GM12801 (cell line): Measurements from ENCODE around the gene TNRC18.

ENCODE experiments used
- TF ChIP-seq, protein P1 (sequence below): IDR thresholded peaks from one replicate; pipeline ENCODE4 v1.5.1; 2011; ENCODE audit warnings: control low read depth; ENCODE audit not compliant: insufficient read length; ENCODE audit errors: extremely low read depth

TNRC18 gene

DNA sequence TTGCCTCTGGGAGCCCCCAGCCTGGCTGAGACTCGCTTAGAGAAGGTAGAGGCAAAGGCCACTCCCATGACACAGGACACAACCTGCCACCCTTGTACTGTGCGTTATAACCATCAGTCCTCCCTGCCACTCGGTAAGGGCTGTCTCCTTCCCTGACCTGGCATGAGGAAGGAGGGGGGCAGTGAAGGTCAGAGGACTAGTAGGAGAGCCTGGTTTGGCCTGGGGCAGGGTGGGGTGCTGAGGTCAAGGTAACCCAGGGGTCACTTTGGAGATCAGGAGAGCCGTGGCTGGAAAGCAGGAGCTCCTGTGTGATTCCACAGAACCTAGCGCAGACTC is 6.9 kb upstream of the TNRC18 start:
- TF ChIP-seq, protein P1, sequence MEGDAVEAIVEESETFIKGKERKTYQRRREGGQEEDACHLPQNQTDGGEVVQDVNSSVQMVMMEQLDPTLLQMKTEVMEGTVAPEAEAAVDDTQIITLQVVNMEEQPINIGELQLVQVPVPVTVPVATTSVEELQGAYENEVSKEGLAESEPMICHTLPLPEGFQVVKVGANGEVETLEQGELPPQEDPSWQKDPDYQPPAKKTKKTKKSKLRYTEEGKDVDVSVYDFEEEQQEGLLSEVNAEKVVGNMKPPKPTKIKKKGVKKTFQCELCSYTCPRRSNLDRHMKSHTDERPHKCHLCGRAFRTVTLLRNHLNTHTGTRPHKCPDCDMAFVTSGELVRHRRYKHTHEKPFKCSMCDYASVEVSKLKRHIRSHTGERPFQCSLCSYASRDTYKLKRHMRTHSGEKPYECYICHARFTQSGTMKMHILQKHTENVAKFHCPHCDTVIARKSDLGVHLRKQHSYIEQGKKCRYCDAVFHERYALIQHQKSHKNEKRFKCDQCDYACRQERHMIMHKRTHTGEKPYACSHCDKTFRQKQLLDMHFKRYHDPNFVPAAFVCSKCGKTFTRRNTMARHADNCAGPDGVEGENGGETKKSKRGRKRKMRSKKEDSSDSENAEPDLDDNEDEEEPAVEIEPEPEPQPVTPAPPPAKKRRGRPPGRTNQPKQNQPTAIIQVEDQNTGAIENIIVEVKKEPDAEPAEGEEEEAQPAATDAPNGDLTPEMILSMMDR: no peak

GRCh38 chr7:5429857-5430611 is 6.4 kb upstream of the TNRC18 start:
- TF ChIP-seq, protein P1: no peak

- TF ChIP-seq, protein P1: no peak
Measured at GRCh38 chr7:5429253-5429856, 5.7 kb upstream of the TNRC18 start.

DNA sequence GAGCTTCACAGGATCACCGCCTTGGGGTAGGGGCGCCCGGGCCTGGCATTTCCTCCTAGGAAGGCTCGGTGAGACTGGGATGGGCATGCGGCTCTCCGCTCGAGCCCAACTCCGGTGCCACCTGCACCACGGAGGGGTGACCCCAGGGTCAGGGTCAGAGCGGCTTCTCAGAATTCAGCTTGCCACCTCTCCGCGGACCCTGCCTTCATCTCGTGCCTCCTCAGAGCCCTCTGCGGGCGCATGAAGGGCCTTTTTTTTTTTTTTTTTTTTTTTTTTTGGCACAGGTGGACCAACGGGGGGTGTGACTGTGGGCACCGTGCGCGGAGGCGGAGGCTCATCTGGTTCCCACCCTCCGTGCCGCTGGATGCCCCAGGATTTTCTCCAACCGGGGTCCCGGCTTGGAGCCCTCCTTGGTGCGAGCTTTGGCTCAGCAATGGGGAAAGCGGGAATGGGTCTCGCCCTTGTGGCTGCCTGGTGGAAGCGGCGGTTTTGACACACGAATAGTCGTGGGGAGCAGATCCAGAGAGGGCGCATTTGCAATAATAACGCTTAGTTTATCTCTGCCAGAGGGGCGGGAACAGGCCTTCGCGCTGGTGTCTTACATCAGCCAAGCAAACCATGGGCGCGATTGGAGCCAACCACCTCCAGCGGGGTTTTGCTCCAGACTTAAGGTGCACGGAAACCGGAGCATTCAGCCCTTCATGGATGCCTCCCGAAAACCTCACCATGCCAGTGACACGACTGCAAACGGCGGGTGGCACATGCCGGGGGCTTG is 5.0 kb upstream of the TNRC18 start:
- TF ChIP-seq, protein P1: no peak

- TF ChIP-seq, protein P1: no peak
Measured at GRCh38 chr7:5426226-5426475, 2.5 kb upstream of the TNRC18 start.

DNA sequence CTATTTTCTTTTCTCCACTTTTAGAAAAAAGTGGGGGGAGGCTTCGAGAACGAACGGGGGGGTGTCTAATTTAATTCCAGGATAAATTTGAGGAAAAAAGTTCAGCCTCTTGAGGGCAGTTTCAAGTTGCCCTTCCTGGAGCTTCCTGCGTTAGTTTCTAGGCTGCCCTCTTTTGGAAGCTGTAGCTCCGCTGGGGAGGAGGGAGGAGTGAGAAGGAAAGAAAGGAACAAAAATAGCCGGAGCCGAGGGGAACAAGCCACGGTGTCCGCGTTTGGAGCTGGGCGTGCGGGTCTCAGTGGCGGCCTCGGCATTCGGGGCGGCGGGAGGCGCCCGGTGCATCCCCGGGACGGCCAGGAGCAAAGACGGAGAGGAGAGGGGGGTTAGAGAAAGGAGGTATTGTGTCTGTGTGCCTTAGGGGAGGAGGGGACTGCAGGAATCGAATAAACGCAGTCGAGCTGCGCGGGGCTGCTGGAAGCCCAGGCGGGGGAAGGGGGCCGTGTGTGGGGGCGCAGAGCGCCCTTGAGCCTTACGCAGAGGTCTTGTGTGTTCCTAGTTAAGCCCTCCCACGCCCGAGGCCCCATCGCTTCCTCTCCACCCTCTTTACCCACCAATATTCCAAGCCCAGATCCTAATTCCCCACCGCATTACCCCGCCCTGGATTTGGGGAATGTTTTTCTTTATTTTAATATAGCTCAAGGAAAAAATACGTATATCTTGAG is 2.0 kb upstream of the TNRC18 start:
- TF ChIP-seq, protein P1: no peak
